SK-N-SH (cell line): ENCODE data around the gene ICE1. TPM values are rescaled to one million over a fixed set of nuclear protein-coding genes. Genes with fewer than 3 reads are reported as not detected.

ENCODE experiments used
- CTCF ChIA-PET: fragments of 300-600, 350-600 bp; formaldehyde crosslinking; extraction: SDS; loops from one replicate; lab custom pipeline; 2021; lab: Yijun Ruan, JAX
- POLR2A ChIA-PET: fragments of 350-600 bp; sonication (Branson Sonifier 250); formaldehyde crosslinking; extraction: SDS; loops from one replicate; lab custom pipeline; 2020; ENCODE audit warnings: antibody characterized with exemption, inconsistent platforms; lab: Yijun Ruan, JAX
- DNase-seq: peaks from one replicate; pipeline ENCODE4 v3.0.0; 2012
- H2AFZ ChIP-seq: fragments of 200-600 bp; sonication (generic); 2 replicates; pipeline ENCODE4 v1.8.1; 2016; ENCODE audit warnings: antibody characterized with exemption, mild to moderate bottlenecking, low read depth
- H3F3A ChIP-seq: fragments of 200-600 bp; sonication (generic); replicated peaks from 2 replicates; pipeline ENCODE3; 2016; ENCODE audit warnings: antibody characterized with exemption, mild to moderate bottlenecking; ENCODE audit not compliant: insufficient read depth
- H3K27ac ChIP-seq, 2 experiments: fragments of 200-500 bp in 1 of 2; fragments of 200-600 bp in 1 of 2; sonication (Bioruptor generic) in 1 of 2; sonication (generic), shearing (Covaris generic) in 1 of 2; 2 replicates each; pipeline versions ENCODE4 v1.5.1 to v1.6.1; 2014 to 2016; ENCODE audit warnings: low read depth in 2 of 2, inconsistent platforms in 1 of 2, low read length in 1 of 2, mild to moderate bottlenecking in 1 of 2, mixed read lengths in 1 of 2
- H3K27me3 ChIP-seq: fragments of 200-600 bp; sonication (generic), shearing (Covaris generic); 2 replicates; pipeline ENCODE4 v1.6.1; 2016; ENCODE audit warnings: mixed run types; ENCODE audit not compliant: insufficient read depth
- H3K36me3 ChIP-seq, 2 experiments: fragments of 200-500 bp in 1 of 2; fragments of 200-600 bp in 1 of 2; sonication (Bioruptor generic) in 1 of 2; sonication (generic) in 1 of 2; replicated peaks in 1 of 2; 2 replicates each; pipeline versions ENCODE3 to v1.5.1; 2014 to 2016; ENCODE audit warnings: low read length in 1 of 2, mild to moderate bottlenecking in 1 of 2; ENCODE audit not compliant: insufficient read depth in 2 of 2, control insufficient read depth in 1 of 2
- H3K4me1 ChIP-seq, 2 experiments: fragments of 200-500 bp in 1 of 2; fragments of 200-600 bp in 1 of 2; sonication (Bioruptor generic) in 1 of 2; sonication (generic), shearing (Covaris generic) in 1 of 2; 2 replicates each; pipeline versions ENCODE4 v1.5.1 to v1.6.1; 2014 to 2016; ENCODE audit warnings: low read depth in 1 of 2, low read length in 1 of 2, mixed run types in 1 of 2; ENCODE audit not compliant: insufficient read depth in 2 of 2, control insufficient read depth in 1 of 2
- H3K4me2 ChIP-seq: fragments of 200-600 bp; sonication (generic), shearing (Covaris generic); 2 replicates; pipeline ENCODE4 v1.6.1; 2017; ENCODE audit warnings: mixed run types
- H3K4me3 ChIP-seq, 2 experiments: fragments of 200-500 bp in 1 of 2; fragments of 200-600 bp in 1 of 2; sonication (Bioruptor generic) in 1 of 2; sonication (generic), shearing (Covaris generic) in 1 of 2; 2 replicates each; pipeline versions ENCODE4 v1.5.1 to v1.8.1; 2014 to 2016; ENCODE audit warnings: low read depth in 2 of 2, inconsistent platforms in 1 of 2, low read length in 1 of 2, mild to moderate bottlenecking in 1 of 2, mixed read lengths in 1 of 2, moderate library complexity in 1 of 2
- H3K79me2 ChIP-seq: fragments of 200-600 bp; sonication (generic); 2 replicates; pipeline ENCODE4 v1.8.1; 2017; ENCODE audit warnings: mild to moderate bottlenecking; ENCODE audit not compliant: insufficient read depth
- H3K9ac ChIP-seq: fragments of 200-600 bp; sonication (generic); 2 replicates; pipeline ENCODE4 v1.6.1; 2017; ENCODE audit warnings: mixed run types
- H3K9me2 ChIP-seq: fragments of 200-600 bp; sonication (generic); 2 replicates; pipeline ENCODE4 v1.6.1; 2017; ENCODE audit warnings: mixed run types
- H3K9me3 ChIP-seq: fragments of 200-600 bp; sonication (generic); 2 replicates; pipeline ENCODE4 v1.6.1; 2017; ENCODE audit warnings: mixed run types, mild to moderate bottlenecking, moderate library complexity
- H4K20me1 ChIP-seq: fragments of 200-600 bp; sonication (generic); 2 replicates; pipeline ENCODE4 v1.6.1; 2017; ENCODE audit warnings: mild to moderate bottlenecking, mixed run types; ENCODE audit not compliant: insufficient read depth
- EZH2phosphoT487 ChIP-seq: fragments of 200-600 bp; sonication (generic); IDR thresholded peaks from 2 replicates; pipeline ENCODE4 v1.6.1; 2017; ENCODE audit warnings: low read depth, mixed run types, mild to moderate bottlenecking, antibody characterized with exemption, moderate library complexity, borderline replicate concordance
- FOXJ3 ChIP-seq: sonication (generic); formaldehyde crosslinking; IDR thresholded peaks from 2 replicates; pipeline ENCODE4 v1.5.1; 2020; ENCODE audit warnings: mild to moderate bottlenecking, missing genetic modification reagents
- MXI1 ChIP-seq: IDR thresholded peaks from 2 replicates; pipeline ENCODE4 v1.6.1; 2012; ENCODE audit warnings: mild to moderate bottlenecking, low read depth, low read length, improper control_type of control experiment
- NFIC ChIP-seq: IDR thresholded peaks from 2 replicates; pipeline ENCODE4 v1.4.0; 2012; ENCODE audit warnings: borderline replicate concordance
- NRF1 ChIP-seq: IDR thresholded peaks from 2 replicates; pipeline ENCODE4 v1.6.1; 2012; ENCODE audit warnings: low read depth, mild to moderate bottlenecking, low read length
- POLR2AphosphoS5 ChIP-seq: IDR thresholded peaks from 2 replicates; pipeline ENCODE4 v1.6.1; 2012; ENCODE audit warnings: low read depth, low read length
- RAD21 ChIP-seq: IDR thresholded peaks from 2 replicates; pipeline ENCODE4 v1.6.1; 2012; ENCODE audit warnings: mild to moderate bottlenecking, low read length
- RFX5 ChIP-seq: IDR thresholded peaks from 2 replicates; pipeline ENCODE4 v1.6.1; 2012; ENCODE audit warnings: mild to moderate bottlenecking, improper control_type of control experiment, low read length
- RXRA ChIP-seq: IDR thresholded peaks from 2 replicates; pipeline ENCODE4 v1.4.0; 2012; ENCODE audit warnings: low read depth, mild to moderate bottlenecking, borderline replicate concordance
- SIN3A ChIP-seq: IDR thresholded peaks from 2 replicates; pipeline ENCODE4 v1.6.1; 2012; ENCODE audit warnings: low read depth, mild to moderate bottlenecking, low read length, moderate library complexity, borderline replicate concordance
- USF1 ChIP-seq: IDR thresholded peaks from 2 replicates; pipeline ENCODE4 v1.4.0; 2012; ENCODE audit warnings: low read depth, borderline replicate concordance
- ZBTB33 ChIP-seq: IDR thresholded peaks from 2 replicates; pipeline ENCODE4 v1.4.0; 2012; ENCODE audit warnings: low read depth, borderline replicate concordance
- WGBS: methylation state at CpG from one replicate; pipeline ENCODE4 v1.1.6; 2017; ENCODE audit warnings: low lambda C conversion rate; 5-methylcytosine and 5-hydroxymethylcytosine counted together
- polyA plus RNA-seq, 3 experiments: library from polyadenylated mRNA; depleted of rRNA; stranded (reverse); fragments of >200 nt; gene quantifications; 2 replicates each; pipeline ENCODE4 v1.2.3, GENCODE V29; 2012
- TF ChIP-seq, protein P1 (sequence below): IDR thresholded peaks from 2 replicates; pipeline ENCODE4 v1.6.1; 2012; ENCODE audit warnings: mild to moderate bottlenecking, low read depth, low read length, moderate library complexity

The ICE1 gene
- polyA plus RNA-seq, 1 of the 3 experiments (the other 2 are of a cell fraction) = 9.4 TPM

DNA sequence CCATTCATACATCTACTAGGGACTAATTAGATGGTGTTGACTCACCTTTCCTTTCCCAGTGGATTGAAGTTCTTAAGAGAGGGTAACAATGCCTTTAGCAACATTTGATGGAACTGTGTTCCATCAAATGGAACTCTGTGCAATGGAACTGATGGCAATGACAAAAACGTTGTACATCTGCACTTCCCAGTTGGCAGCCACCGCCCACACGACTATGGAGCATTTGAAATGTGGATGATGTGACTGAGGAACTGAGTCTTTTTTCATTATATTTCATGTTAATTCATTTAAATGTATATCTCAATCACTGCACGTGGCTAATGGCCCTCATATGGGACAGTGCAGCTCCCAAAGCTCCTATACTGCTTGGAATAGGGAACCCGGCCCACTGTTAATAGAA lies 39.0 kb upstream of the ICE1 start:
- H4K20me1 ChIP-seq = no peaks in the 10 kb centered on the region
- no peaks in the 10 kb centered on the region for H3K9me3 ChIP-seq
- H3F3A ChIP-seq = no peaks in the 10 kb centered on the region
- no peaks in the 10 kb centered on the region for H3K79me2 ChIP-seq
- no peak for DNase-seq
- POLR2A ChIA-PET = no interaction called here
- H2AFZ ChIP-seq = no peak overlapping the region
- TF ChIP-seq USF1 = no peak
- TF ChIP-seq SIN3A = no peak
- no peak for TF ChIP-seq MXI1
- no peak for TF ChIP-seq EZH2phosphoT487
- no peak for TF ChIP-seq RFX5
- TF ChIP-seq POLR2AphosphoS5 = no peak
- TF ChIP-seq, protein P1, sequence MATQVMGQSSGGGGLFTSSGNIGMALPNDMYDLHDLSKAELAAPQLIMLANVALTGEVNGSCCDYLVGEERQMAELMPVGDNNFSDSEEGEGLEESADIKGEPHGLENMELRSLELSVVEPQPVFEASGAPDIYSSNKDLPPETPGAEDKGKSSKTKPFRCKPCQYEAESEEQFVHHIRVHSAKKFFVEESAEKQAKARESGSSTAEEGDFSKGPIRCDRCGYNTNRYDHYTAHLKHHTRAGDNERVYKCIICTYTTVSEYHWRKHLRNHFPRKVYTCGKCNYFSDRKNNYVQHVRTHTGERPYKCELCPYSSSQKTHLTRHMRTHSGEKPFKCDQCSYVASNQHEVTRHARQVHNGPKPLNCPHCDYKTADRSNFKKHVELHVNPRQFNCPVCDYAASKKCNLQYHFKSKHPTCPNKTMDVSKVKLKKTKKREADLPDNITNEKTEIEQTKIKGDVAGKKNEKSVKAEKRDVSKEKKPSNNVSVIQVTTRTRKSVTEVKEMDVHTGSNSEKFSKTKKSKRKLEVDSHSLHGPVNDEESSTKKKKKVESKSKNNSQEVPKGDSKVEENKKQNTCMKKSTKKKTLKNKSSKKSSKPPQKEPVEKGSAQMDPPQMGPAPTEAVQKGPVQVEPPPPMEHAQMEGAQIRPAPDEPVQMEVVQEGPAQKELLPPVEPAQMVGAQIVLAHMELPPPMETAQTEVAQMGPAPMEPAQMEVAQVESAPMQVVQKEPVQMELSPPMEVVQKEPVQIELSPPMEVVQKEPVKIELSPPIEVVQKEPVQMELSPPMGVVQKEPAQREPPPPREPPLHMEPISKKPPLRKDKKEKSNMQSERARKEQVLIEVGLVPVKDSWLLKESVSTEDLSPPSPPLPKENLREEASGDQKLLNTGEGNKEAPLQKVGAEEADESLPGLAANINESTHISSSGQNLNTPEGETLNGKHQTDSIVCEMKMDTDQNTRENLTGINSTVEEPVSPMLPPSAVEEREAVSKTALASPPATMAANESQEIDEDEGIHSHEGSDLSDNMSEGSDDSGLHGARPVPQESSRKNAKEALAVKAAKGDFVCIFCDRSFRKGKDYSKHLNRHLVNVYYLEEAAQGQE = no peak
- TF ChIP-seq NFIC = no peak
- TF ChIP-seq RAD21 = no peak
- WGBS = 47% methylated on average over 5 of the region's 5 CpGs
- H3K36me3 ChIP-seq = no peaks in the 10 kb centered on the region
- no peak overlapping the region for H3K4me2 ChIP-seq
- H3K4me1 ChIP-seq = peaks cover 0 to 7% of the 10 kb centered on the region in 2 experiments; a peak in 1 of 4 replicates
- CTCF ChIA-PET = no interaction called here
- H3K9ac ChIP-seq = no peak overlapping the region
- no peak overlapping the region for H3K4me3 ChIP-seq
- H3K27ac ChIP-seq = no peak overlapping the region
- no peaks in the 10 kb centered on the region for H3K27me3 ChIP-seq
- H3K9me2 ChIP-seq = no peaks in the 10 kb centered on the region

DNA sequence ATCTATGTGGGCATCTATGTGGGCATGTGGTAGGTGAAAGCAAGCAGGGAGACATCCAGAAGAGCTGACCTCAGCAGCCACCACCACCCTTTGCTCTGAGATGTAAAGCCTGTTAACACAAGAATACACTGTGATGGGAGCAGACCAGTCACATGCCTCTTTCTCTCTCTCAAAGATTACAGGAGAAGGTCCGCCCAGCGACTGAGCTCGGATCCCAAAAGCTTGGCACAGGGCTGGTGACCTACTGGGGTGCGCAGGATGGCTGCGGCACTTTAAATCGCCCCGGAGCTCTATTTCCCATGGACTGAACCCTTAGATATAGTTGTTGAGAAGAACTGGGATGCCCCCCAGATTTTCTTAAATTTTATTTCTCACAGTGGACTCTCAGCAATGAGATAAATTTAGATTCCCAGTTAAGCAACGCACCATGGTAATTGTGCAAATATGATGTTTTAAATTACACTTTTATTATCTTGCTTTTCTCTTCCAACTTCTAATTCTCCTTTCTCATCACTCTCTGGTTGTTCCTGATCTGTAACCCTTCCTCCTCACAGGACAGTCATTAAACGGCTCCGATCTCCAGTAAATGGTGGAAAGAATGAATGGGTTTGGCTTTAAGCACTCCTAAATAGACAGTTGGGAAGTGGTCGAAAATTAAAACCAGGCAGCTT lies 37.7 kb upstream of the ICE1 start:
- Histone ChIP-seq H3K36me3 (no peaks in the 10 kb centered on the region), H3K9me3 (no peaks in the 10 kb centered on the region), H4K20me1 (no peaks in the 10 kb centered on the region), H3K27ac (no peak overlapping the region), H3K27me3 (no peaks in the 10 kb centered on the region), H3K9me2 (no peaks in the 10 kb centered on the region), H3K9ac (no peak overlapping the region), H3K4me1 (peaks cover 0 to 7% of the 10 kb centered on the region in 2 experiments; a peak in 1 of 4 replicates), H3K4me2 (no peak overlapping the region), H3K79me2 (no peaks in the 10 kb centered on the region), H3K4me3 (no peak overlapping the region), H3F3A (no peaks in the 10 kb centered on the region), H2AFZ (no peak overlapping the region)
- CTCF ChIA-PET = interaction anchor here (1.0 to 1.1 kb wide), 3 partner anchors 9 to 242 kb away, joined by 3 to 4 read pairs (median 3); no protein-coding TSS in a partner anchor
- DNase-seq = no peak
- 75% methylated on average over 11 of the region's 11 CpGs for WGBS
- TF ChIP-seq EZH2phosphoT487 (no peak), ZBTB33 (no peak), RAD21 (no peak), NFIC (no peak), NRF1 (no peak), MXI1 (no peak), FOXJ3 (CRISPR knock-in tag) (no peak), USF1 (no peak), RXRA (no peak)
- POLR2A ChIA-PET = no interaction called here
